NCI-H1105 treated with DMSO at 0.1 percent for 48 hours (cell line): ENCODE results near the gene RASD1.

ENCODE experiments used
- DNase-seq: peaks from one replicate; lab custom pipeline; 2025; lab: John Stamatoyannopoulos, UW

Gene RASD1

DNA sequence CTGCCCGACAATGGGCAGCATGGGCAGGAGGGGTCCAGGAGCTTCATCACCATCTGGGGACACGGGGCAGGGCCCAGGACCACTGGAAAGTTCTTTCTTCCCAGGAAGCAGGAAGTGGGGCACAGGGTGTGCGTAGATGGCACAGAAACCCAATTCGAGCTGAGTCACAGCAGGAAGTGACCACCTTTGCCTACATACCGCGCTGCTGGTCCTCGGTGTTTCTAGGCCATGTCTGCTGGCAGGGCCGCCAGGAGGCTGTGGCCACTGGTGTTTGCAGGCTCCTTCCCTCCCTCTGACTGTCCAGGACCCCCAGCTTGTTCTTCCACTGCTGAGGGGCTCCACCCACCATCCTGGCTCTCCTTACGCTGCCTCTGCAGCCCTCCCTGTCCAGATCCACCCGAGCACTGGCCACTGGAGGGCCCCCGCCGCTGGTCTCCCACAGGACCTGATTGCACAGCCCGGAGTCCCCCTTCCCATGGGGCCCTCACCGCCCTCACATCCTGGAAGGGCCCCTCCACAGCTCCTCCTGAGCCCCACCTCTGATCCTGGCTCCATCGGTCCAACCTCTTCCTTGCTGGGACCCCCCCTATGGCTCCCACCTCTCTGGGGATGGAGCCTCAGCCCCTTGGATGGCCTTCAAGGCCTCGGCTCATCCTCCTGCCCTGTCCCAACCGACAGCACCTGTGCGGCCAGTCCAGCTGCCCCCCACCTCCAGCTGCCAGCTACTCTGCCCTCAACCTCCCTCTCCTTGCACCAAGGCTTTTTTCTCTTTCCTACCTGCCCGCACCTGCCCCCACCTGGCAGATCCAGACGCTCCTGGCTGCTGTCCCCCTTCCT, 14.5 kb upstream of the RASD1 start:
- DNase-seq = no peak

- DNase-seq = no peak
These were observed 13.6 kb upstream of the RASD1 start for GRCh38 chr17:17509601-17510425.

DNA sequence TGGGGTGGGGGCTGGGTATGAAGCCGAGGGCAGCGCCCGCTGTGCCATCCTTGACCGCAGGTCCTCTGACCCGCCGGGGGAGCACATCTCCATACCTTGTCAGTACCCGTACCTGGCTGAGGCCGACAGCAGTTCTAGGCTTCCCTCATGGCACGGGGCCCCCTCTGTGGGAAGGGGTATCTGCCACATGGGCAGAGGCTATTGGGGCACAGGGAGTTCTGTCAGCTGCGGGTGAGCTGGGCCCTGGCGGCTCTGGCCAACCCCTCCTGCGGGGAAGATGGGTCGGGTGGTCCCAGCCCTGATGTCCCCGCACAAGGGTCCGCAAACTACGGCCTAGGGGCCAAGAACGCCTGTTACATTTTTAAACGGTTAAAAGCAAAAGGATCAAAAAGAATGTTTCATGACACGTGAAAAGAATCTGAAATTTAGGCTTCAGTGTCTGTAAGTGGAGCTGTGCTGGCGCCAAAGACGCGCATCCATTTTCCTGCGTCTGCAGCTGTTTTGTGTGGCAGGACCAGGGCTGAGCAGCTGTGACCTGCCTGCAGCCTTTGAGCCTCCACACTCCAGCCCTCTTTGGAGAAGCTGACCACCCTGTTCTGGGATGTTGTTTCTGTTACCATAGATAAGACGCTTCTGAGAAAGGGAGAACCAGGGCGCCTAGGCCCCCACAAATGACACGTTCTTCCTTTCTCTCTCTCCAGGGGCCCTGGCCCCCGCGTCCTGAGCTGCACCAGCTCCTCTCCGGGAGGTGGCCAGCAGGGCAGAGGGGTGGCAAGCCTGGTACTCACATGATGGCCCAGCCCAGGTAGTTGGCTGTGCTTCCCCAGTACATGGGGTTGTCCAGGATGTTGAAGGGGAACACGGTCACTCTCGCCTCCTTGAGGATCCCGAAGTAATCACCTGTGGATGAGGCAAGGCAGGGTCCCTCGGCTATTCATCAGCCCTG, 12.7 kb upstream of the RASD1 start:
- DNase-seq = no peak

GRCh38 chr17:17508019-17508535, 11.9 kb upstream of the RASD1 start:
- DNase-seq = no peak

GRCh38 chr17:17507465-17508011, 11.3 kb upstream of the RASD1 start:
- DNase-seq = no peak

- peak; percentile 83 for DNase-seq
These were observed 10.8 kb upstream of the RASD1 start for GRCh38 chr17:17506893-17507464.

DNA sequence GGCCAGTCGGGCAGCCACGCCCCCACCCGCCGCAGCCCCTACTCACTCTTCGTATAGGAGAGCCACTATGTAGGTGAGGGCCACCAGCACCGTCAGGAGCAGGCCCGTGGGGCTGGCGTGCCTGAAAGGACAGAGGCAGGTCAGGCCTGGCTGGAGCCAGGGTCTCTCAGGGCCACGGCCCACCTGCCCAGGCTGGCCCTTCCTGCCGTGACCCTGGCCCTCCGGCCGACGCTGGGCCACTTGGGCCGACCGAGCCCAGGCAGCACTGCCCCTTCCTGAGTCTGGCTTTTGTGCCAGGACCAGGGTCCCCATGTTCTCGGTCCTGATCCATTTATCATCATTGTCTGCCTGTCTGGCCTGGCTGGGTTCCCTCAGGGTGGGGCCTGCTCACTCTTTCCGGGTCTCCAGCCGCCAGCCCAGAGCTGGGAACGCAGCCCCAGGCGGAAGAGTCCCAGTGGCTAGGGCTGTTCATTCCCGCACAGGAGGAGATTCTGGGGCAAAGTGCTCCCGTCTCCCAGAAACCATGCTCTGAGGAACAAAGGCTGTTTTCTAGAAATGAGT, 10.1 kb upstream of the RASD1 start:
- DNase-seq = no peak

DNA sequence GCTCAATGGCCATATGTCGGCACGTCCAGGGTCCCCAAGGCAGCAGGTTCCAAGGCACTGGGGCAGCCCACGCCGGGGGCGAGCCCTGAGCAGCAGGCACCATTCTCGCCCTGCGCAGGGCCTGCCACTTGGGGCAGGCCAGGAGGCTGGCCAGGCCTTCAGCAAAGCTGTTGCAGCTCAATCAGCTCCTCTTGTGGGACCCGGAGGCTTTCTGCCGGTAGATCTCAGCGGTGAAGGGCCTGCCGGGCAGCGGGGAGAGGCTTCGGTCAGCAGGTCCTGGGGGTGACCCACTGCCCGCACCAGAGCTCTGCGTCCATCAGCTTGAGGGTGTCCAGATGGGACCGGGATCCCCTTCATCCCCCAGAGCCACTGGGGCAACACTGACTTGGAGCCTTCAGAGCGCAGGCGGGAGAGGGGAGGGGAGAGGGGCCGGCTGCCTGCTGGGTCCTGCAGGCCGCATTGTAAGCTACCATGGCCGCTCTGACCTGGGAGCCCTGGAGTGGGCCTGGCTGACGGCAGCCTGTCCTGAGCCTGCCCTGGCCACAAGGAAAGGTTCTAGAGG, 9.5 kb upstream of the RASD1 start:
- DNase-seq = no peak

DNA sequence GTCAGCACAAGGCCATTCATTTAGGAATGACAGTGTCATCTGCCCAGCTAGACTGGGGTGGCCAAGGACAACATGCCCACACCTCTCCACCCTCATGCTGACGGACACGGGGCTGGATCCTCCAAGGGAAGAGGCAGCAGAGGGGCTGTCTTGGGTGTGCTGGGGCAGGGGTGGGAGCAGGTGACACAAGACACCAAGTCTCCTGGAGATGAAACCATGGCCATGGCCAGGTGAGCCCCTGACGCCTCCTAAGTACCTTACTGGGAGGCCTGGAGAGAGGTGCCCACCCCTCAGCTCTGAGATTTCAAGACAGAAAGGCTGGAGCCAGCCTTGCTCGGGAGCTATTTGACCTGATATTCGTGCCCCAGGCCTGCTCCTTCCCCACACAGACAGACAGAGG, 9.0 kb upstream of the RASD1 start:
- no peak for DNase-seq

DNA sequence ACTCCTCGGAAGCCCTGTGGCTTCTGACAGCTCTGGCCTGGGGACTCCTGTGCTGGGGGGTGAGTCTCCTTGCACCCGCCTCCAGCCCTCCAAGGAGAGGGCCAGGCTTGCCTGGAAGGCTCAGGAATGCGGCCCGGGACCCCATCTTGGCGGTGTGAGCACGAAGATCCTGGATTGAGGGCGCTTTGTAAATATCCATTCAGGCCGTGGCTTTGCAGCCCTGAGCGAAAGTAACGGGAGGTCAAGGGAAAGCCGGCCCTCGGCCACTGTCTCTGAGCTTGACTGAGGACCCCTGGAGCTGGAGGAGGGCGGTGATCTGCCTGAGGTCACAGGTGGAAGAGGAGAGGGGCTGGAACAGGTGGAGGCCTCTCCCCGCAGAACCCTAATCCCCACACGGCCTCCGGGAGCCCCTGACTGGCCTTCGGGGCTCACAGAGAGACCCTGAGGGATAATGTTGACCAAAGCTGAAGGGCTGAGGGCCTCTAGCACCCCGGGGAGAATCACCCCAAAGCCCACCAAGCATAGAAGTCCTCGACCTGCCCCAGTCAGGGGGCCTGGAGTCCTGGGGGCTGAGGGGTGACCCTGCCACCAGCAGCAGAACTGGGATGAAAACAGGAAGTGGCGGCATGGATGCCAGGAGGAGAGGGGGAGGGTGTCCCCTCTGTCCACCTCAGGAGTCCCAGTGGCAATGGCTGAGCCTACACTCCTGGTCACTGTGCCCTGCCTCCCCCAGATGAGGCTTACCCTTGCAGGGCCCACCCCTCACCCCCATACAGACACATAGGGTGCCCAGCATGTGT, 8.3 kb upstream of the RASD1 start:
- DNase-seq = no peak

DNA sequence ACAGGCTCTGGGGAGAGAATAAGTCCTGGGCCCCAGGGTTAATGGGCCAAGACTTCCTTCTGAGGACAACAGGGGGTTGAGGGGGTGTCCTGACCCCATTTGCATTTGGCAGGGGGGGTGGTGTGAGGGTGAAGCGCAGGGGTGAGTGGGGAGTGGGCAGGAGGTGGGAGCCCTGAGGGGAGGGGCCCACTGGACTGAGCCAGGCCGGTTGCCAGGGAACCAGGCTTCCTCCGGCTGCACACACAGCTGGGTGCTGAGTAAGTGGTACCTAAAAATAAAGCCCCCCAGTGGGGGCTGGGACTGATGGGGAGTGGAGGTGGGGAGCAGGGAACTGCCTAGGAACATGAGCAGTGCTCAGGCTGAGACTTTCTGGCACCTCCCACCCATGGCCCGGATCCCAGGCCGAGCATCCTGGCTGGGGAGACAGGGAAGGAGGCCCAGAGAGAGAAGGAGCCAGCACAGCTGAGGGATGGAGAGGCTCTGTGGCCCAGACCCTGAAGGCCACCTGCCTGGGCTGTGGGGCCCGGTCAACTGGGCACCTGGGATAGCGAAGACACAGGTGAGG, 7.5 kb upstream of the RASD1 start:
- no peak for DNase-seq

DNA sequence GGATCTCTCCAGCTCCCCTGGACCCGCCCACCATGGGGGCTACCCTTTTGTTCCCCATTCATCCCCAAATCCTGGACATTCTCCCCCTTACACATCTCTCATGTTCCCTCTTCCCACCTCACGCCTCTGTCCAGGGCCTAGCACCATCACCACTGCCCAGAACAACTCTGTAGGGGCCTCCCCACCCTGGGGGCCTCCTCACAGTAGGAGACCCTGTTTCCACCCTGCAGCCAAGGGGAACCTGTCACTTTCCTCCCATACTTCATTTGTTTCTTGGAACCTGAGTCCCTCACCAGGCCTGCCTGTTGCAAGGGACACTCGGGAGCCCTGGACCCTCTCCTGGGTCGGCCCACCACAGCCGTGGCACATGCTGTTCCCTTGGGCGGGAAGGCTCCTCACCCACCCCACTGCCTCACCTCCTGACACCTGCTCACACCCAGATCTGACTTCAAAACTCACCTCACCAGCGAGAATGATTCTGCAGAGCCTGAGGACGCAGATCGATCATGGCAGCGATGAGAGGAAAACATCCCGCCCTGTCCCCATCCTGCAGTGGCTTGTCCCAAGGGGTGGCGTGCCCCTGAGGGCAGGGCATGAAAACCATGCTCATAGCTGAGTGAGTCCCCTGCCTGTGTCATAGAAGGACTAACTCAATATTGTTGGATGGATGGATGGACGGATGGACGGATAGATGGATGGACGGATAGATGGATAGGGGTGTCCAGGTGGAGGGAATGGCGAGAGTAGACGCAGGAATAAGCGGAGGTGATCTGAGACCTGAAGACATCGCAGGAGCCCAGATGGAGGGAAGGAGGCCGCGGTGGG, 6.8 kb upstream of the RASD1 start:
- no peak for DNase-seq

GRCh38 chr17:17500999-17501605, 4.9 kb upstream of the RASD1 start:
- DNase-seq = no peak

- no peak for DNase-seq
These were observed 3.4 kb upstream of the RASD1 start for GRCh38 chr17:17499402-17500145.

- DNase-seq = no peak
These were observed 2.6 kb upstream of the RASD1 start for GRCh38 chr17:17498606-17499301.

DNA sequence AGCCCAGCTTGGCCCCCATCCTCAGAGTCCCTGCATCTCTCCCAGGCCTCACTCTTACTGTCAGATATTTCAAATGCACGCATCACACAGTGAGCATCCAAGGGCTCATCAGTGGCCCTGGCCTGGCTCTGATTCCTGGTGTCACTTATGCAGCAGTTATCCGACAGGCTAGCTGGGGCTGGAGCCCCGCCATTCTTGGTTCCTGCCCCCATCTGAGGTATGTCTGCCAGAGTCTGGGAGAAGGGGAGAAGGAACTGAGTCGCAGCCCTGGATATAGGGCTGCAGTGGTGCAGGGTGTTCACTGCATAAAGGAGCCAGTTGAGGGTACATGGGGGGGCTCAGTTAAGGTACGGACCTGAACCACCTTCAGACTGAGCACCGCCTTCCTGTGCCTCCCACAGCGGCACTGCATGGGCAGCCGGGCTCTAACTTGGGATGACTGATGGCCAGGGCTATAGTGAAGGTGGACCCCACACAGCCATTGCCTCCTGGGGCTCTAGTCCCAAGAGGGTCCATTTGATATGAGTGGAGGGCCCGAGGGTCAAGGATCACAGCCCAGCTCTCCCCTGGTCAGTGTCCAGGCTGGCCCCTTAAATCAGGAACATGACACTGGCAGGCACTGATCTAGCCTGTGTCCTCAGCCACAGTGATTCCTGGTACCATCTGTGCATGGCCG, 1.8 kb upstream of the RASD1 start:
- no peak for DNase-seq
